A673 (cell line): ENCODE measurements around the gene RIN1. TPM values are rescaled to one million over a fixed set of nuclear protein-coding genes. Genes with fewer than 3 reads are reported as not detected.

Experiments
- BruUV-seq: library from RNA; stranded (reverse); fragments of 400-500 nt; replicated peaks from 2 replicates; lab custom pipeline; 2021; lab: Mats Ljungman, UMichigan
- CTCF ChIA-PET: fragments of 300-600 bp; sonication (Branson Sonifier 250); formaldehyde crosslinking; loops from one replicate; lab custom pipeline; 2022; ENCODE audit warnings: antibody characterized with exemption; lab: Charles Lee
- POLR2A ChIA-PET: fragments of 300-600 bp; sonication (Branson Sonifier 250); formaldehyde crosslinking; loops from one replicate; lab custom pipeline; 2022; ENCODE audit warnings: antibody characterized with exemption; ENCODE audit not compliant: low non-redundant PET; lab: Charles Lee
- DNase-seq: peaks from one replicate; pipeline ENCODE4 v3.0.0-alpha.2; 2015; ENCODE audit warnings: low spot score
- H3K27ac ChIP-seq: fragments of 200-600 bp; sonication (generic); 2 replicates; pipeline ENCODE4 v1.5.1; 2016; ENCODE audit warnings: mixed run types, low read depth, mild to moderate bottlenecking, mixed read lengths, antibody characterized with exemption, low read length; ENCODE audit not compliant: poor library complexity, severe bottlenecking
- H3K27me3 ChIP-seq: fragments of 200-600 bp; sonication (generic); replicated peaks from 2 replicates; pipeline ENCODE4 v1.6.1; 2017; ENCODE audit warnings: mixed run types, low read depth, mild to moderate bottlenecking, mixed read lengths, antibody characterized with exemption, low read length; ENCODE audit not compliant: insufficient read depth, poor library complexity
- H3K36me3 ChIP-seq: fragments of 200-600 bp; sonication (generic); 2 replicates; pipeline ENCODE4 v1.6.1; 2016; ENCODE audit warnings: mixed run types, mild to moderate bottlenecking, mixed read lengths, antibody characterized with exemption, low read length; ENCODE audit not compliant: insufficient read depth, poor library complexity, severe bottlenecking
- H3K4me1 ChIP-seq: fragments of 200-600 bp; sonication (generic); 2 replicates; pipeline ENCODE4 v1.6.1; 2017; ENCODE audit warnings: mixed run types, mild to moderate bottlenecking, mixed read lengths, antibody characterized with exemption, low read length; ENCODE audit not compliant: insufficient read depth, poor library complexity, severe bottlenecking
- H3K4me3 ChIP-seq: fragments of 200-600 bp; sonication (generic); 2 replicates; pipeline ENCODE4 v1.5.1; 2016; ENCODE audit warnings: low read depth, mixed run types, mild to moderate bottlenecking, mixed read lengths, low read length; ENCODE audit not compliant: poor library complexity, severe bottlenecking
- H3K9me3 ChIP-seq: fragments of 200-600 bp; sonication (generic); 2 replicates; pipeline ENCODE4 v1.6.1; 2016; ENCODE audit warnings: mixed run types, low read depth, mild to moderate bottlenecking, mixed read lengths, antibody characterized with exemption, low read length; ENCODE audit not compliant: poor library complexity, severe bottlenecking
- EZH2 ChIP-seq: fragments of 200-600 bp; sonication (generic); IDR thresholded peaks from 2 replicates; pipeline ENCODE4 v1.6.1; 2017; ENCODE audit warnings: borderline replicate concordance, low read depth, mild to moderate bottlenecking, mixed read lengths, antibody characterized with exemption, low read length; ENCODE audit not compliant: poor library complexity, severe bottlenecking
- intact Hi-C: fragments of 100-400 bp; cut with micrococcal nuclease; formaldehyde crosslinking; loops from one replicate; pipeline ENCODE4 v1.10.0; 2022; ENCODE audit not compliant: unreplicated experiment
- total RNA-seq: library from RNA; stranded (reverse); gene quantifications from 2 replicates; pipeline ENCODE4 v1.2.3, GENCODE V29; 2021
- TF ChIP-seq, protein P1 (sequence below): fragments of 300-800, 200-600 bp; sonication (generic); conservative IDR thresholded peaks from 2 replicates; pipeline ENCODE4 v1.5.1; 2017; ENCODE audit warnings: low read depth, mild to moderate bottlenecking, antibody characterized with exemption, low read length, moderate library complexity, mixed read lengths

The RIN1 gene
- total RNA-seq, 1 experiment from 2014 or later, result 4.9 TPM

DNA sequence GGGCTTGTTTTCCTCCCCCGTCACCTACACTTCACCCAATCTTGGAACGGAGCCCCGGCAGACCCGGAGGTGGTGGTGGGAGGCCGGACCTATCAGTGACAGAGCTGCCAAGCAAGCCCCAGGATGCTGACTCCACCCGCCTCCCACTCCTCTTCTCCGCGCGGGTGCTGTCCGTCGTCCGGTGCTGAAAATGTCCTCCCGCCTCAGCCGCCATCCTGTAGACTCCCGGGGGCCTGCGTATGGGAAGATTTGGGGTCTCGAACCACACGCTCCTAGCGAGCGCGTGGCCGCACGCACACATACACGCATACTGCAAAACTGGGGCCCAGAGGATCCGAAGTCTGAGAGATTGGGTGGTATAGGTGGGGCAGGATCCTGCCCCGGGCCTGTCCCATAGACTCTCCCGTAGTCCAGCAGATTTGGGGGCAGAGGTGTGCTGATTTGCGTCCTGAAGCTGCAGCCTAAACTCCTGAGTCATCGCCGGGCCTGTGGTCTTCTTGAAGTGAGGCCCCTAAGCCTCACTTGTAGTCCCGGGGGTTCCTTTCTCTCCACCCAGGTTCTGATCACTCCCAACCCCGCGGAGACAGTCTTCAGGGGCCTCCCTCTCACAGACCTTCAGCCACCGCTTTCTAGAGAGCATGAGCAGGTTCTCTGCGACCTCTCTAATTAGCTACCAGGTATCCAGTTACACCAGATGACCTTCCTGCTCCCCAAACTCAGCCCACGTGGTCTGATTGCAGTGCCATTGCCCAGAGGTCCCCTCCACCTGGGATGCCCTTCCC is 46.5 kb downstream of the RIN1 start:
- H3K27ac ChIP-seq, result peak overlapping the region; percentile 91
- CTCF ChIA-PET, result interaction anchor here (1.1 to 1.2 kb wide), 2 partner anchors 22 to 28 kb away, joined by 3 read pairs; no protein-coding TSS in a partner anchor
- intact Hi-C loops, result no loop called here

DNA sequence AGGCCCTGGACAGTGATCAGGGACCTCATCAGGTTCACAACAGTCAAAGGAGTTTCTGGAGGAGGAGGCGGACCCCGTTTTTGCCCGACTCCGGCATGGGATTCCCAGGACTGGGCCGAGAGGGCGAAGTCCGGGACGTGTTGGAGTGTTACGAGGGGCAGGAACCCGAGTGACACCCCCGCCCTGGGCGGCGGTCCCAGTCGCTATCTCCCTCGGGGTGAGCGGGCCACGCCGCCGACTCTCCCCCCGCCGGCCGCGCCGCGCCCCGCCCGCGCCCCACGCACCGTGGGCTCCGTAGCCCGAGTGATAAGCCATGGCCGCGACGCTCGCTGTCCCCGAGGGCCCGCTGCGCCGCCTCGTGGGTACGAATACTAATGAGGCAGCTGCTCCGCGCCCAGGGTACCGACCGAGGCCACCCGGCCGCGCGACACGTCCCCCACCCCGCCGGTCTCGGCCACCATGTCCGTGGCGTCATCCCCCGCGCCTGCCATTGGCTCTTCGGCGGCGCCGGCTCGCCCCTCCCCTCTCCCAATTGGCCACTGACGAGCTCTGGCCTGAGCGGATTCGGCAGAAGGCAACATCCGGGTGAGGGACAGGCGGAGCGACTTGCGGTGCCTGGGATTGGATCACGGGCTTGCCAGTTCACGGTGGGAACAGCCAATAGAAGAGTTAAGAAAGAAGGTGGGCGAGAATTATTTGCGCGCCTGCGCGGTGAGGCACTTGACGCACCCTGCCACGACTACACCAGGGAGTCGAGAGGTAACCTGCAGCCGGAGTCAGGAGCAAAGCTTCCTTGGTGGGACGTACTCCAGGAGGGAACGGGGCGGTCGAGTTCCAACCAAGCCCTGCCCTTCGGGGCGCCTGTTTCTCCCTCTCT is 47.3 kb downstream of the RIN1 start, which contains the start of gene YIF1A:
YIF1A (minus strand) TSS at position 473 of the 877 bp plus-strand sequence; CDS start at position 315, 158 bp downstream.
- POLR2A ChIA-PET, result interaction anchor here (0.6 to 1.2 kb wide), 3 partner anchors 24 to 317 kb away, joined by 3 to 13 read pairs (median 5); no protein-coding TSS in a partner anchor
- no peaks in the 10 kb centered on the region for H3K27me3 ChIP-seq
- H3K36me3 ChIP-seq, result peaks cover 5% of the 10 kb centered on the region
- peak within 1 kb of the TSS; percentile 91 for H3K27ac ChIP-seq
- H3K4me3 ChIP-seq, result peak within 1 kb of the TSS; percentile 77
- TF ChIP-seq EZH2, result no peak
- TF ChIP-seq, protein P1, sequence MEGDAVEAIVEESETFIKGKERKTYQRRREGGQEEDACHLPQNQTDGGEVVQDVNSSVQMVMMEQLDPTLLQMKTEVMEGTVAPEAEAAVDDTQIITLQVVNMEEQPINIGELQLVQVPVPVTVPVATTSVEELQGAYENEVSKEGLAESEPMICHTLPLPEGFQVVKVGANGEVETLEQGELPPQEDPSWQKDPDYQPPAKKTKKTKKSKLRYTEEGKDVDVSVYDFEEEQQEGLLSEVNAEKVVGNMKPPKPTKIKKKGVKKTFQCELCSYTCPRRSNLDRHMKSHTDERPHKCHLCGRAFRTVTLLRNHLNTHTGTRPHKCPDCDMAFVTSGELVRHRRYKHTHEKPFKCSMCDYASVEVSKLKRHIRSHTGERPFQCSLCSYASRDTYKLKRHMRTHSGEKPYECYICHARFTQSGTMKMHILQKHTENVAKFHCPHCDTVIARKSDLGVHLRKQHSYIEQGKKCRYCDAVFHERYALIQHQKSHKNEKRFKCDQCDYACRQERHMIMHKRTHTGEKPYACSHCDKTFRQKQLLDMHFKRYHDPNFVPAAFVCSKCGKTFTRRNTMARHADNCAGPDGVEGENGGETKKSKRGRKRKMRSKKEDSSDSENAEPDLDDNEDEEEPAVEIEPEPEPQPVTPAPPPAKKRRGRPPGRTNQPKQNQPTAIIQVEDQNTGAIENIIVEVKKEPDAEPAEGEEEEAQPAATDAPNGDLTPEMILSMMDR, result peak; percentile 39; the same call in 1 of the 2 replicates
- DNase-seq, result peak; percentile 100
- CTCF ChIA-PET, result interaction anchor here (0.9 to 1.2 kb wide), 3 partner anchors 23 to 29 kb away, joined by 3 read pairs; no protein-coding TSS in a partner anchor
- no peaks in the 10 kb centered on the region for H3K9me3 ChIP-seq
- BruUV-seq, result TSS peak; percentile 39
- intact Hi-C loops, result no loop called here
- H3K4me1 ChIP-seq, result peaks cover 19% of the 10 kb centered on the region

More for the DNA sequence above, 46.5 kb downstream of the RIN1 start:
- TF ChIP-seq, protein P1, result no peak
- no peak for TF ChIP-seq EZH2
- TSS peak; percentile 89 for BruUV-seq
- POLR2A ChIA-PET, result interaction anchor here (0.6 to 1.2 kb wide), 2 partner anchors 23 to 166 kb away, joined by 5 to 13 read pairs; no protein-coding TSS in a partner anchor
- H3K4me1 ChIP-seq, result peaks cover 19% of the 10 kb centered on the region
- no peaks in the 10 kb centered on the region for H3K27me3 ChIP-seq
- peak overlapping the region; percentile 77 for H3K4me3 ChIP-seq
- no peaks in the 10 kb centered on the region for H3K9me3 ChIP-seq
- DNase-seq, result peak; percentile 92
- H3K36me3 ChIP-seq, result no peaks in the 10 kb centered on the region
